Measurements from ENCODE around the gene PGBD5. TPM values are rescaled to one million over a fixed set of nuclear protein-coding genes. Genes with fewer than 3 reads are reported as not detected.

PGBD5 gene
- total RNA-seq, 2 experiments from 2014 or later, result not detected

DNA sequence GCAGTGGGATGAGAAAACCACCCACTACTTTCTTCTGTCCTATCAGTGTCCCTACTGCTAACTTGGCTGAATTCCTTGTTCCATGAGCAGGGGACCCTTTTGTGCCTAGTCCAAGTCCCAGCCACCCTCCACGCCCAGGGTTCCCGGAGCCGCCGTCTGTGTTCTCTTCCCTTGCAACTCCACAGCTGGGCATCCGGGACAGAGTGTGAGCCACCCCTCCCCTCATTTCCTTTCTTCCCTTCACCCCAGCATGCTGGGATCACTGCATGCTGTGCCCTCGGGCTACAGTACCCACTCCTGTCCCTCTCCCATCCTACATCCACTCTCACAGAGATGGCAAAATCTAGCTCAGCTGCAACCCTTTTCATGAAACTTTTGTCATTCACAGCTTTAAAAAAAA lies 44.5 kb downstream of the PGBD5 start:
- Histone ChIP-seq H3K9me3 (ENCODE audit: low read length) (peaks cover 10% of the 10 kb centered on the region; the same call in 1 of the 2 replicates), H3K36me3 (ENCODE audit: insufficient read depth, low read length) (no peaks in the 10 kb centered on the region), H2AFZ (ENCODE audit: low read length) (no peak overlapping the region), H3K4me3 (ENCODE audit: low read depth, low read length, poor library complexity, severe bottlenecking) (no peak overlapping the region), H3K9me2 (ENCODE audit: insufficient read depth, low read length) (no peaks in the 10 kb centered on the region), H3K27ac (ENCODE audit: low read depth, low read length, poor library complexity, severe bottlenecking) (no peak overlapping the region), H3K4me1 (ENCODE audit: insufficient read depth, low read length, poor library complexity, severe bottlenecking) (no peaks in the 10 kb centered on the region), H4K20me1 (ENCODE audit: insufficient read depth, low read length) (no peaks in the 10 kb centered on the region), H3K79me2 (ENCODE audit: insufficient read depth, low read depth, low read length) (no peaks in the 10 kb centered on the region), H3K4me2 (ENCODE audit: low read length) (no peak overlapping the region)
- no TSS peak for BruUV-seq (replicated peaks)
- DNase-seq (ENCODE audit: low spot score), result no peak
- TF ChIP-seq, protein P1, sequence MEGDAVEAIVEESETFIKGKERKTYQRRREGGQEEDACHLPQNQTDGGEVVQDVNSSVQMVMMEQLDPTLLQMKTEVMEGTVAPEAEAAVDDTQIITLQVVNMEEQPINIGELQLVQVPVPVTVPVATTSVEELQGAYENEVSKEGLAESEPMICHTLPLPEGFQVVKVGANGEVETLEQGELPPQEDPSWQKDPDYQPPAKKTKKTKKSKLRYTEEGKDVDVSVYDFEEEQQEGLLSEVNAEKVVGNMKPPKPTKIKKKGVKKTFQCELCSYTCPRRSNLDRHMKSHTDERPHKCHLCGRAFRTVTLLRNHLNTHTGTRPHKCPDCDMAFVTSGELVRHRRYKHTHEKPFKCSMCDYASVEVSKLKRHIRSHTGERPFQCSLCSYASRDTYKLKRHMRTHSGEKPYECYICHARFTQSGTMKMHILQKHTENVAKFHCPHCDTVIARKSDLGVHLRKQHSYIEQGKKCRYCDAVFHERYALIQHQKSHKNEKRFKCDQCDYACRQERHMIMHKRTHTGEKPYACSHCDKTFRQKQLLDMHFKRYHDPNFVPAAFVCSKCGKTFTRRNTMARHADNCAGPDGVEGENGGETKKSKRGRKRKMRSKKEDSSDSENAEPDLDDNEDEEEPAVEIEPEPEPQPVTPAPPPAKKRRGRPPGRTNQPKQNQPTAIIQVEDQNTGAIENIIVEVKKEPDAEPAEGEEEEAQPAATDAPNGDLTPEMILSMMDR (conservative IDR thresholded peaks at IDR 0.05; ENCODE audit: low read length), result no peak
- no peak for TF ChIP-seq EZH2phosphoT487 (IDR thresholded peaks at IDR 0.05; ENCODE audit: borderline replicate concordance, low read depth, low read length)
- POLR2A ChIA-PET, result no interaction called here
- intact Hi-C loops (cut with micrococcal nuclease; ENCODE audit: unreplicated experiment), result no loop called here
- CTCF ChIA-PET (ENCODE audit: unreplicated experiment), result no interaction called here

DNA sequence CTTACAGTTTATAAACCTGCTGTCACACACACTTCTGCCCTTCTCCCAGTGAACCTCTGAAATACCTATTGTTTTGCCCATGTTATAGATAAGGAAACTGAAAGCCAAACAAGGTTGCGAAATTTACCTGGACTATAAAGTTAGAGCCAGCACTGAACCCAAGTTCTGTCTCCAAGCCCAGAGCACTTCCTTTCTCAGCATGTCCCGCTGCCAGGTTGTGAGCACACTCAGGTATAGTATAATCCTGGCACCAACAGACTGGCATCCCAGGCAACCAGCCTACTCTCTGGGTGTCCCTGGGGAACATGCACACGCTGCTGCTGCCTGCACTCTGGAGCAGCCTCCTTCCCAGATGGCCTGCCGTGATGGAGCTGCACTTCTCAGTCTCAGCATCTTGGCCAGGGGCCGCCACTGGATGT lies 45.1 kb downstream of the PGBD5 start:
- Histone ChIP-seq H3K4me2 (ENCODE audit: low read length) (no peak overlapping the region), H4K20me1 (ENCODE audit: insufficient read depth, low read length) (no peaks in the 10 kb centered on the region), H3K79me2 (ENCODE audit: insufficient read depth, low read depth, low read length) (no peaks in the 10 kb centered on the region), H2AFZ (ENCODE audit: low read length) (no peak overlapping the region), H3K36me3 (ENCODE audit: insufficient read depth, low read length) (no peaks in the 10 kb centered on the region), H3K9me3 (ENCODE audit: low read length) (peaks cover 10% of the 10 kb centered on the region; the same call in 1 of the 2 replicates), H3K9me2 (ENCODE audit: insufficient read depth, low read length) (no peaks in the 10 kb centered on the region), H3K27ac (ENCODE audit: low read depth, low read length, poor library complexity, severe bottlenecking) (no peak overlapping the region), H3K4me3 (ENCODE audit: low read depth, low read length, poor library complexity, severe bottlenecking) (no peak overlapping the region), H3K4me1 (ENCODE audit: insufficient read depth, low read length, poor library complexity, severe bottlenecking) (no peaks in the 10 kb centered on the region)
- ChIA-PET CTCF (ENCODE audit: unreplicated experiment) (no interaction called here), POLR2A (interaction anchor here (0.6 kb wide), 1 partner anchor 14 kb away, joined by 4 read pairs; no protein-coding TSS in a partner anchor)
- no peak for TF ChIP-seq EZH2phosphoT487 (IDR thresholded peaks at IDR 0.05; ENCODE audit: borderline replicate concordance, low read depth, low read length)
- TF ChIP-seq, protein P1 (conservative IDR thresholded peaks at IDR 0.05; ENCODE audit: low read length), result no peak
- intact Hi-C loops (cut with micrococcal nuclease; ENCODE audit: unreplicated experiment), result no loop called here
- no peak for DNase-seq (ENCODE audit: low spot score)
- no TSS peak for BruUV-seq (replicated peaks)

DNA sequence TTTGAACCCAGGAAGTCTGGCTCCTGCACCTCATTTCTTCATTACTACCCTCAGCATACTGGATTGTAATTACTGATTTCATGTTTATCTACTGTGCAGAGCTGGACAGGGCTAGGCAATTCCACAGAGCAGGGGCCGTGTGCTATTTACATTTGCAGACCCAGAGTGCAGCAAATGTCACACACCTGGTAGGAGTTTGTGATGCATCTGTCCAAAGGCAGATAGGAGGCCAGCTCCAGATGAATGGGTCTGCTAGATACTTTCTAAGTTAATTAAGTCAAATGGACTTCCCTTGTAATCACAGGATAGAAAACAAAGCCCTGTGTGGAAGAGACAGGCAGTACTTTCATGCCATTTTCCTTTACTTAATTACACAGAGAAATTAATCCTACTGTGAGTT lies 46.2 kb downstream of the PGBD5 start:
- H2AFZ ChIP-seq (ENCODE audit: low read length), result no peak overlapping the region
- H3K79me2 ChIP-seq (ENCODE audit: insufficient read depth, low read depth, low read length), result no peaks in the 10 kb centered on the region
- no peak overlapping the region for H3K27ac ChIP-seq (ENCODE audit: low read depth, low read length, poor library complexity, severe bottlenecking)
- H3K9me3 ChIP-seq (ENCODE audit: low read length), result peaks cover 10% of the 10 kb centered on the region; the same call in 1 of the 2 replicates
- TF ChIP-seq EZH2phosphoT487 (IDR thresholded peaks at IDR 0.05; ENCODE audit: borderline replicate concordance, low read depth, low read length), result no peak
- TF ChIP-seq, protein P1 (conservative IDR thresholded peaks at IDR 0.05; ENCODE audit: low read length), result no peak
- BruUV-seq (replicated peaks), result no TSS peak
- H3K4me1 ChIP-seq (ENCODE audit: insufficient read depth, low read length, poor library complexity, severe bottlenecking), result no peaks in the 10 kb centered on the region
- H3K4me3 ChIP-seq (ENCODE audit: low read depth, low read length, poor library complexity, severe bottlenecking), result no peak overlapping the region
- no peaks in the 10 kb centered on the region for H4K20me1 ChIP-seq (ENCODE audit: insufficient read depth, low read length)
- no peaks in the 10 kb centered on the region for H3K9me2 ChIP-seq (ENCODE audit: insufficient read depth, low read length)
- no peak overlapping the region for H3K4me2 ChIP-seq (ENCODE audit: low read length)
- POLR2A ChIA-PET, result no interaction called here
- CTCF ChIA-PET (ENCODE audit: unreplicated experiment), result no interaction called here
- DNase-seq (ENCODE audit: low spot score), result no peak
- H3K36me3 ChIP-seq (ENCODE audit: insufficient read depth, low read length), result no peaks in the 10 kb centered on the region
- intact Hi-C loops (cut with micrococcal nuclease; ENCODE audit: unreplicated experiment), result no loop called here

Measured in OCI-LY7 (cell line).